Mesenchymal stem cell (in vitro differentiated cells and primary cell): Measurements from ENCODE around the gene TAS2R60.

Source experiments
- DNase-seq: peaks from one replicate; pipeline ENCODE4 v3.0.0-alpha.2; 2013
- H2AFZ ChIP-seq: one replicate; pipeline ENCODE4 v1.6.1; 2013; ENCODE audit warnings: low read depth, mild to moderate bottlenecking, control low read depth, inconsistent platforms, low read length, moderate library complexity
- H2AK5ac ChIP-seq: 2 replicates; pipeline ENCODE4 v1.6.1; 2013; ENCODE audit warnings: low read length, moderate library complexity, mild to moderate bottlenecking, inconsistent platforms; ENCODE audit not compliant: severe bottlenecking
- H2BK120ac ChIP-seq: one replicate; pipeline ENCODE4 v1.6.1; 2013; ENCODE audit warnings: low read depth, mild to moderate bottlenecking, inconsistent platforms, low read length, moderate library complexity
- H2BK12ac ChIP-seq, 2 experiments: one replicate each; pipeline ENCODE4 v1.6.1; 2013; ENCODE audit warnings: inconsistent platforms in 2 of 2, low read length in 2 of 2, mild to moderate bottlenecking in 2 of 2, moderate library complexity in 2 of 2, control low read depth in 1 of 2
- H2BK15ac ChIP-seq: one replicate; pipeline ENCODE4 v1.6.1; 2013; ENCODE audit warnings: mild to moderate bottlenecking, low read depth, inconsistent platforms; ENCODE audit not compliant: poor library complexity, severe bottlenecking
- H2BK5ac ChIP-seq: 2 replicates; pipeline ENCODE4 v1.6.1; 2013; ENCODE audit warnings: low read depth, mild to moderate bottlenecking, low read length, control low read depth, inconsistent platforms; ENCODE audit not compliant: poor library complexity, severe bottlenecking
- H3K14ac ChIP-seq, 2 experiments: one replicate each; pipeline ENCODE4 v1.6.1; 2013; ENCODE audit warnings: inconsistent platforms in 2 of 2, low read length in 2 of 2, control low read depth in 1 of 2, mild to moderate bottlenecking in 1 of 2, moderate library complexity in 1 of 2
- H3K18ac ChIP-seq, 2 experiments: one replicate each; pipeline ENCODE4 v1.6.1; 2013; ENCODE audit warnings: inconsistent platforms in 2 of 2, low read length in 2 of 2, control low read depth in 1 of 2, low read depth in 1 of 2, mild to moderate bottlenecking in 1 of 2
- H3K23ac ChIP-seq, 2 experiments: one replicate each; pipeline ENCODE4 v1.6.1; 2013; ENCODE audit warnings: inconsistent platforms in 2 of 2, low read length in 2 of 2, mild to moderate bottlenecking in 2 of 2, moderate library complexity in 2 of 2, control low read depth in 1 of 2
- H3K27ac ChIP-seq: 2 replicates; pipeline ENCODE4 v1.5.1; 2013; ENCODE audit warnings: mild to moderate bottlenecking, moderate library complexity, low read length, control low read depth, inconsistent platforms; ENCODE audit not compliant: poor library complexity, severe bottlenecking
- H3K27me3 ChIP-seq, 2 experiments: 2 replicates each; pipeline versions ENCODE4 v1.6.1 to v1.7.0; 2013; ENCODE audit warnings: low read length in 2 of 2, mild to moderate bottlenecking in 2 of 2, moderate library complexity in 2 of 2, control low read depth in 1 of 2, inconsistent platforms in 1 of 2; ENCODE audit not compliant: control insufficient read depth in 1 of 2, insufficient read depth in 1 of 2
- H3K36me3 ChIP-seq, 2 experiments: 2 replicates each; pipeline versions ENCODE4 v1.6.1 to v1.7.0; 2013; ENCODE audit warnings: low read length in 2 of 2, control low read depth in 1 of 2, inconsistent platforms in 1 of 2, low read depth in 1 of 2, mild to moderate bottlenecking in 1 of 2; ENCODE audit not compliant: insufficient read depth in 2 of 2, control insufficient read depth in 1 of 2
- H3K4ac ChIP-seq, 2 experiments: one replicate each; pipeline ENCODE4 v1.6.1; 2013; ENCODE audit warnings: inconsistent platforms in 2 of 2, low read length in 2 of 2, mild to moderate bottlenecking in 2 of 2, moderate library complexity in 2 of 2, control low read depth in 1 of 2, low read depth in 1 of 2
- H3K4me1 ChIP-seq: 2 replicates; pipeline ENCODE4 v1.6.1; 2013; ENCODE audit warnings: low read depth, low read length, control low read depth; ENCODE audit not compliant: control insufficient read depth, insufficient read depth
- H3K4me2 ChIP-seq: 2 replicates; pipeline ENCODE4 v1.6.1; 2013; ENCODE audit warnings: low read length, mild to moderate bottlenecking, inconsistent platforms; ENCODE audit not compliant: poor library complexity, severe bottlenecking
- H3K4me3 ChIP-seq, 2 experiments: 2 replicates each; pipeline versions ENCODE4 v1.5.1 to v1.7.0; 2013; ENCODE audit warnings: low read length in 2 of 2, mild to moderate bottlenecking in 2 of 2, control low read depth in 1 of 2, low read depth in 1 of 2; ENCODE audit not compliant: insufficient read depth in 1 of 2
- H3K79me1 ChIP-seq: replicated peaks from 2 replicates; pipeline ENCODE4 v1.6.1; 2013; ENCODE audit warnings: mild to moderate bottlenecking, control low read depth, low read length, inconsistent platforms; ENCODE audit not compliant: poor library complexity, severe bottlenecking
- H3K9ac ChIP-seq: 2 replicates; pipeline ENCODE4 v1.7.0; 2013; ENCODE audit warnings: mild to moderate bottlenecking, low read length, moderate library complexity
- H3K9me3 ChIP-seq: 2 replicates; pipeline ENCODE4 v1.7.0; 2013; ENCODE audit warnings: mild to moderate bottlenecking, low read length; ENCODE audit not compliant: control insufficient read depth
- H4K8ac ChIP-seq: one replicate; pipeline ENCODE4 v1.6.1; 2013; ENCODE audit warnings: inconsistent platforms, mild to moderate bottlenecking, low read length, moderate library complexity
- H4K91ac ChIP-seq: one replicate; pipeline ENCODE4 v1.6.1; 2013; ENCODE audit warnings: mild to moderate bottlenecking, low read length, inconsistent platforms
- WGBS: methylation state at CpG from one replicate; pipeline ENCODE4 v1.1.7; 2013; ENCODE audit warnings: mixed read lengths; 5-methylcytosine and 5-hydroxymethylcytosine counted together

Gene TAS2R60

GRCh38 chr7:143396182-143396581 is 47.1 kb upstream of the TAS2R60 start:
- Histone ChIP-seq H2BK5ac (no peak overlapping the region), H3K4me3 (no peak overlapping the region), H2BK15ac (no peak overlapping the region), H3K27me3 (peaks cover 0 to 2% of the 10 kb centered on the region in 2 experiments), H3K14ac (no peak overlapping the region), H3K18ac (no peak overlapping the region), H3K23ac (no peak overlapping the region), H4K8ac (no peak overlapping the region), H3K9ac (no peak overlapping the region), H3K4ac (no peak overlapping the region), H4K91ac (no peak overlapping the region), H3K79me1 (no peaks in the 10 kb centered on the region), H2BK12ac (no peak overlapping the region), H3K4me1 (peaks cover 11% of the 10 kb centered on the region), H2BK120ac (no peak overlapping the region), H3K4me2 (no peak overlapping the region), H3K36me3 (peaks cover 14 to 21% of the 10 kb centered on the region in 2 experiments), H2AK5ac (no peak overlapping the region), H3K9me3 (no peaks in the 10 kb centered on the region), H2AFZ (no peak overlapping the region), H3K27ac (no peak overlapping the region)
- DNase-seq: no peak
- WGBS: 80% methylated on average over 7 of the region's 7 CpGs

- WGBS: 91% methylated on average over 28 of the region's 28 CpGs
- Histone ChIP-seq H3K4me1 (peaks cover 4% of the 10 kb centered on the region), H3K18ac (no peak overlapping the region)
Observed at GRCh38 chr7:143396625-143397556, 46.4 kb upstream of the TAS2R60 start.

GRCh38 chr7:143397710-143398530 is 45.3 kb upstream of the TAS2R60 start:
- Histone ChIP-seq H2BK5ac (no peak overlapping the region), H3K36me3 (peaks cover 6 to 8% of the 10 kb centered on the region in 2 experiments), H2AFZ (no peak overlapping the region), H2BK15ac (no peak overlapping the region), H3K4ac (no peak overlapping the region), H3K4me3 (no peak overlapping the region), H3K4me2 (no peak overlapping the region), H3K27ac (no peak overlapping the region), H3K14ac (no peak overlapping the region), H3K9ac (no peak overlapping the region), H3K18ac (no peak overlapping the region), H2BK120ac (no peak overlapping the region), H3K27me3 (peaks cover 0 to 6% of the 10 kb centered on the region in 2 experiments), H2BK12ac (no peak overlapping the region), H4K8ac (no peak overlapping the region), H4K91ac (no peak overlapping the region), H3K4me1 (no peaks in the 10 kb centered on the region), H3K79me1 (no peaks in the 10 kb centered on the region), H3K23ac (no peak overlapping the region), H2AK5ac (no peak overlapping the region), H3K9me3 (no peaks in the 10 kb centered on the region)
- WGBS: 94% methylated on average over 16 of the region's 16 CpGs
- DNase-seq: no peak

More at GRCh38 chr7:143396625-143397556, 46.4 kb upstream of the TAS2R60 start:
- Histone ChIP-seq H2AK5ac (no peak overlapping the region), H2BK12ac (no peak overlapping the region), H2BK120ac (no peak overlapping the region), H3K27me3 (peaks cover 0 to 6% of the 10 kb centered on the region in 2 experiments), H3K27ac (no peak overlapping the region), H2AFZ (no peak overlapping the region), H2BK5ac (no peak overlapping the region), H4K91ac (peak overlapping the region; percentile 59), H3K9me3 (no peaks in the 10 kb centered on the region), H3K14ac (no peak overlapping the region), H3K4me2 (no peak overlapping the region), H3K23ac (no peak overlapping the region), H3K9ac (no peak overlapping the region), H3K36me3 (peaks cover 9 to 14% of the 10 kb centered on the region in 2 experiments), H3K4ac (no peak overlapping the region), H3K4me3 (no peak overlapping the region), H2BK15ac (no peak overlapping the region), H4K8ac (no peak overlapping the region), H3K79me1 (no peaks in the 10 kb centered on the region)
- no peak for DNase-seq

GRCh38 chr7:143398616-143399015 is 44.6 kb upstream of the TAS2R60 start:
- H3K9ac ChIP-seq: no peak overlapping the region
- no peaks in the 10 kb centered on the region for H3K9me3 ChIP-seq
- H2BK12ac ChIP-seq: no peak overlapping the region
- H3K18ac ChIP-seq: no peak overlapping the region
- H2AK5ac ChIP-seq: no peak overlapping the region
- no peak overlapping the region for H2BK15ac ChIP-seq
- H2BK120ac ChIP-seq: no peak overlapping the region
- H3K4me3 ChIP-seq: no peak overlapping the region
- DNase-seq: no peak
- no peak overlapping the region for H3K4me2 ChIP-seq
- no peaks in the 10 kb centered on the region for H3K4me1 ChIP-seq
- H3K27me3 ChIP-seq: peaks cover 0 to 6% of the 10 kb centered on the region in 2 experiments
- H3K36me3 ChIP-seq: peaks cover 0 to 2% of the 10 kb centered on the region in 2 experiments
- no peak overlapping the region for H4K91ac ChIP-seq
- H3K27ac ChIP-seq: no peak overlapping the region
- H2AFZ ChIP-seq: no peak overlapping the region
- H3K23ac ChIP-seq: no peak overlapping the region
- 95% methylated on average over 14 of the region's 14 CpGs for WGBS
- H2BK5ac ChIP-seq: no peak overlapping the region
- H4K8ac ChIP-seq: no peak overlapping the region
- H3K4ac ChIP-seq: no peak overlapping the region
- no peaks in the 10 kb centered on the region for H3K79me1 ChIP-seq
- H3K14ac ChIP-seq: no peak overlapping the region
